ENCODE results near the gene HSF4.

HSF4 gene

DNA sequence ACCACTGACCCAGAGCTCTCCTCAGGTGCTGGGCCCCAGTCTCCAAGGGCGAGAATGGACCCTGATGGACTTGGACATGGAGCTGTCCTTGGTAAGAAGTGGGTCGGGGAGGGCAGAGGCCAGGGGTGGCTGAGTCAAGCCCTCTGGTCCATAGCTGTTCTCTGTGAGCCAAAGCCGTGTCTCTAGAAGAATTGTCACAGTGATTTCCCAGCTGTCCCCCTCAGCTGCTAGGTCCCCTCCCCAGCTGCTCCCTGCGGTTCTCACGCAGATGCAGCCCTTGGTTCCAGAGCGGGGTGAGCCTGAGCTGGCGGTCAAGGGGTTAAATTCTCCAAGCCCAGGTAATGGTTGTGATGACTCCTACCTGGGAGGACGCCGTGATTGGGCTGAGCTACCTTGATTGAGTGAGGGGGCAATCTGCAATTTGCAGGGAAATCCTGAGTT is 4.5 kb downstream of the HSF4 start:
- no peak for DNase-seq

DNA sequence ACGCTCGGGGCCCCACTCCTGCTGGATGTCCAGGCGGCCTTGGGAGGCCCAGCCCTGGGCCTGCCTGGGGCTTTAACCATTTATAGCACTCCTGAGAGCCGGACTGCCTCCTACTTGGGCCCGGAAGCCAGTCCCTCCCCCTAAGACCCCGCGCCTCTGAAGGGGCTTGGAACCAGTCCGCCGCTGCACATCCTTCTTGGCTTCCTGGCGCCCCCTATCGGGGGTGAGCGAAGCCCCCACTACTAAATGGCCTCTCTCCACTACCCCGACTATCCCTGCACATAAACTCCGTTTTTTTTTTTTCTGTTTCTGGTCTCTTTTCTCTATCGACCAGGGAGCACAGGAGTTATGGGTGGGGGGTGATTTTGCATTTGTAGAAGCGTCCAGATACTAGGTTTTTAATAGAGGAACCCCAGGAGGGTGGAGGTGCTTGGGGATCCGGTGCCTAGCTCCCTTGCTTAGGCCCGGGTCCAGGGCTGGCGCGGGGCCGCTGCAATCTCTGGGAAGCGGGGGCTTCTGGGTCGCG is 5.2 kb downstream of the HSF4 start:
- DNase-seq = peak; percentile 47

DNA sequence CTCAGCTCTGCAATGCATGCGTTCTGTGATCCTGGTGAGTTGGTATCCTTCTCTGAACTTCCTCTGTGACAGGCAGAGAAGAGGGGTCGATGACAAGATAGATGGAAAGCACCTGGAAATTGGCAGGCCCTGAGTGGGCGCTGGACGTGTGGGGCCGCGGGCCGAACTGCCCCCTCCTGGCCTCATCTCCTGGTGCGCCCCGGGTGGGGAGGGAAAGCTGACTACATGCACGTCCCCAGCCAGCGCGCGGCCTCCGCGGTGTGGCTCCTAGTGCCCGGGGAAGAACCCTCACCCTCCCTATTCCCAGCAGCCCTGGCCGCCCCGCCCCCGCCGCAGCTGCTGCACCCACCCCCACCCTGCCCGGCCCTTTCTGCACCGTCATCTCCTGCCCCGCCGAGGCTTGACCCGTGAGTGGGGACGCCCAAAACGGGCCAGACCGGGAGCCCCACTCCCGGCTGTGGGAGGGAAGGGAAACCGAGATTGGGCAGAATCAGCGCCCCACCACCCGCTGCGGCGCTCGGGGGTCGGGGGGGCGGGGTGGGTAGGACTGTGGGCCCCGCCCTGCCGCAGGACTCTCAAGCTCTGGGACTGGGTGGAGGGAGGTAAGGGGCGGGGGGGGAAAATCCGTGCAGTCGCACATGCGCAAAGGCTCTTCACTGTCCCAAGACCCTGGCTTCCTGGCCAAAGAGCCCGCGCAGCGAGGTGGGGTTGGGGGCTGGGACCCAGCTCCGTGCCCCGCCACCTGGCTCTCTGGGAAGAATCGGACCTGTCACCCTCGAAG is 5.8 kb downstream of the HSF4 start, which contains the start of gene NOL3:
NOL3 (plus strand) TSS at position 371 of the 781 bp plus-strand sequence.
- no peak for DNase-seq

DNA sequence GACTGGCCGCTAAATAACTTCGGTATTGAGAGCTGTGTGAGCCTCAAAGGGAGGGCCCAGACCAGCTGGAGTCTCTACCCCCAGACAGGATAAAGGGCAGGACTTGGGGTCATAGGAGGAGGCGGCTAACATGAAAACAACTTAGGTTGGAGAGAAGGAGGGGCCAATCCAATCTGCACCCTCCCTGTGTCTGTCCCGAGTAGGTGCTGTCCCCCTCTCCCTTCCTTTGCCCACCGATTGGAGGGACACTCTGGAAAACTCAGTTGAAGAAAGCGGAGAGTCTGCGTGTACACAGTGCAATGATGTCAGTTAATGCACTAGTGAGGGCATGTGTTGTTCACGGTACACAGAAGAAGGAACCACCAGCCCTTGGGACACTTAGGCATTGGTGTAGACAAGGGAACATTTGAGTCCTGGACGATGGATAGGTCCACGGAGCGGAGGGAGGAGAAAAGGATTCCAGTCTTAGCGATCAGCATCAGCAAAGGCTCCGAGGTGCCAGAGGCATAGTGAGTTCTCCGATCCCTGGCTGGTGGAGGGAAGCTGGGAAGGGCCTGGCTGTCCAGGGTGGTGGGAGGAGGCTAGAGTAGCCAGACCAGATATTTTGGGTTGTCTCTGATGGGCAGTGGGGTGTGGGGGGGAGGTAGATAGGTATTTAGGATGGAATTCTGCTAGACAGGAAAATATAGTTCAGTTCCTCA is 6.6 kb downstream of the HSF4 start:
- DNase-seq = no peak

DNA sequence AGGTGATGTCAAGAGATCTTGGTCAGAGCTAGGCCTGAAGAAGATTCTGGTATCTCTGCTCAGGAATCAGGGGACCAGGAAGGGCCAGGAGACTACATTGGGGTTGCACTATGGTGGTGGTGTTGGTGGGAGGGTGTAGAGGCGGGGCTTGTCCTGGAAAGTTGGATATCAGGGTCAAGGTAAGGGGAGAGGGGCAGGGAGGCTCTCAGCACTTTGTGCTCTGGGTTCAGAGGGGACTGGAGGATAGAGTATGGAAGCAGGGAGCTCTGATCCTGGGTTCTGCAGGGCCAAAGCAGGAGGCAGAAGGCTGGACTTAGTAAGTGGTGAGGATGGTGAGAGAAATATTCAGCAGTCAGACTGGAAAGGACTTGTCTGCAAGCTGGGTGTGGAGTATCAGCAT is 8.8 kb downstream of the HSF4 start:
- DNase-seq = no peak

DNA sequence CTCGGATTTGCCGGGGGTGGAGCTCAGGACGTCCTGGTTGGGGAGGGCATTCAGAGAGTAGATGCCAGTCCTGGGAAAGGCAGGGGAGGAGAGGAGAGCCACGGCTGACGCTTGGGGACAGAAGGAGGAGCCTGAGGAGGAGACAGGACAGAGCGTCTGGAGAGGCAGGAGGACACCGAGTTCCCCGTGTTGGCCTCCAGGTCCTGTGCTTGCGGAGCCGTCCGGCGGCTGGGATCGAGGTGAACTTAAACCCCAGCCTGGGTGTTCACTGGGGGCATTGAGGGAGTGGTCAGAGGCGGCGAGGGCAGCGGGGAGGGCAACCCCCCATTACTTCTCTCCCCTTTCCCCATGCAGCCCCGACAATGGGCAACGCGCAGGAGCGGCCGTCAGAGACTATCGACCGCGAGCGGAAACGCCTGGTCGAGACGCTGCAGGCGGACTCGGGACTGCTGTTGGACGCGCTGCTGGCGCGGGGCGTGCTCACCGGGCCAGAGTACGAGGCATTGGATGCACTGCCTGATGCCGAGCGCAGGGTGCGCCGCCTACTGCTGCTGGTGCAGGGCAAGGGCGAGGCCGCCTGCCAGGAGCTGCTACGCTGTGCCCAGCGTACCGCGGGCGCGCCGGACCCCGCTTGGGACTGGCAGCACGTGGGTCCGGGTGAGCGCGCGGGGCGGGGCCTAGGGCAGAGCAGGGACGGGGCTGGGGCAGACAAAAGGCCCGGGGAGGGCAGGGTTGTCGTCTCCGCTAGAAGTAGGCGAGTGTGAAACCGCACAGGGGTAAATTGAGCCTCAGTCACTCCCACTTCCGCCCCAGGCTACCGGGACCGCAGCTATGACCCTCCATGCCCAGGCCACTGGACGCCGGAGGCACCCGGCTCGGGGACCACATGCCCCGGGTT is 9.5 kb downstream of the HSF4 start:
- peak; percentile 59 for DNase-seq

DNA sequence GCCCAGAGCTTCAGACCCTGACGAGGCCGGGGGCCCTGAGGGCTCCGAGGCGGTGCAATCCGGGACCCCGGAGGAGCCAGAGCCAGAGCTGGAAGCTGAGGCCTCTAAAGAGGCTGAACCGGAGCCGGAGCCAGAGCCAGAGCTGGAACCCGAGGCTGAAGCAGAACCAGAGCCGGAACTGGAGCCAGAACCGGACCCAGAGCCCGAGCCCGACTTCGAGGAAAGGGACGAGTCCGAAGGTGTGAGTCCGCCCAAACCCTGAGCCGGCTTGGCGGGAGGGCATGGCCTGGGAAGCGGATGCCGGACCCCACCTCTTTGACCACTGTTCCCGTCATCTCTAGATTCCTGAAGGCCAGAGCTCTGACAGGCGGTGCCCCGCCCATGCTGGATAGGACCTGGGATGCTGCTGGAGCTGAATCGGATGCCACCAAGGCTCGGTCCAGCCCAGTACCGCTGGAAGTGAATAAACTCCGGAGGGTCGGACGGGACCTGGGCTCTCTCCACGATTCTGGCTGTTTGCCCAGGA is 10.2 kb downstream of the HSF4 start:
- no peak for DNase-seq

DNA sequence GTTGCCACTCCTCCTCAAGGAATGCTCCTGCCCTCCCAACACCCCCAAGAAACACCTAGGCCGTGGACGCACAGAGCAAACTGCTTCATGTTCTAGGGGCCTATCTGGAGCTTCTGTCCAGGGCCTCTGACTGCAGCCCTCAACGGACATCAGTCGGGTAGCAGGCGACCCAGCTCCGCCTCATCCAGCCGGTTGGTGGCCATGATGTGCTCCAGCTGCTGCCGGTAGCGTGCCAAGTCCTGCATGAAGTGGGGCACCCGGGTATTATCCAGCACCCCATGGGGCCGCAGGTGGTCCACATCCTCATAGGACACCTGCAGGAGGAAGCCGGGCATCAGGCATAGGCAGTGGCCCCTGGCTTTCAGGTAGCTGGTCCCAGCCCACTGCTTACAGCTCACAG is 12.1 kb downstream of the HSF4 start:
- DNase-seq = no peak

DNA sequence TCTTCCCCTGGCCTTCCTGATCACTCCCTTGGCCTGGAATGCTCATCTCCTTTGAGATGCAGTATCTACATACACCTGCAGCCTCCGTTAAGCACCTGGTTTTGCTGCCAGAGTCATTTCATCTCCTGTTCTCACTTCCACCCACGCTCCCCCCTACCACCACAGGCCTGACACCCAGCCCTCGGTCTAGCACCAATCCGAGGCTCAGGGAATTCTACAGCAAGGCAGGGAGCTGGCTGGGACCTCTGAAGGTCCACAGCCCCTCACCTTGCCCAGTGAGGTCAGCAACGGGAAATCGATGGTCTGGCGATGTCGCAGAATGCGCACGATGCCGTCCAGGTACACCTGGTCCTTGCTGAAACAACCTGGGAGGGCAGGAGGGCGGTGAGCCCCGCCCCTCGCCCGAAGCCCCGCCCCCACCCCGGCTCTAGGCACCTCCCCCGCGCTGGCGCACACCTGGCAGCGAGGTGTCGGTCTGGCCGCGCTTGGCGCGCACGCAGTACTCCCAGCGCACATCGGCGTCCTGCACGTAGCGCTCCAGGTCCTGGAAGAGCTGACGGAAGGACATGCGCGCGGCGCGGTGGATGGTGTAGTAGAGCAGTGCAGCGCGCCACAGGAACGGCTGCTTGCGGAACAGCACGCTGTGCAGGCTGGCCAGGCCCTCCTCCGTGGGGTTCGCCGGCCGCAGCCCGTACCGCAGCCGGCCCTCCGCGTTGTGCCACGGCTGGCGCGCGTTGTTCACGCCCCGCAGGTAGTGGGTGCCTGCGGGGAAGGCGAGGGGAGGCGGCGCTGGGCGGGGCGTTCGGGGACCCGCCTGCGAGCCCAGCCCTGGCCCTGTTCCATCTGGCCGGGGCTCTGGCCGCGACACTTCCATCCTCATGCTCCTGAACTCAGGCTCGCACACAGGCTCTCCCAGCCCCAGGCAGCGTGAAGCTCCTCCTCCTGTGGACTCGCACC is 13.5 kb downstream of the HSF4 start:
- DNase-seq = peak; percentile 57

DNA sequence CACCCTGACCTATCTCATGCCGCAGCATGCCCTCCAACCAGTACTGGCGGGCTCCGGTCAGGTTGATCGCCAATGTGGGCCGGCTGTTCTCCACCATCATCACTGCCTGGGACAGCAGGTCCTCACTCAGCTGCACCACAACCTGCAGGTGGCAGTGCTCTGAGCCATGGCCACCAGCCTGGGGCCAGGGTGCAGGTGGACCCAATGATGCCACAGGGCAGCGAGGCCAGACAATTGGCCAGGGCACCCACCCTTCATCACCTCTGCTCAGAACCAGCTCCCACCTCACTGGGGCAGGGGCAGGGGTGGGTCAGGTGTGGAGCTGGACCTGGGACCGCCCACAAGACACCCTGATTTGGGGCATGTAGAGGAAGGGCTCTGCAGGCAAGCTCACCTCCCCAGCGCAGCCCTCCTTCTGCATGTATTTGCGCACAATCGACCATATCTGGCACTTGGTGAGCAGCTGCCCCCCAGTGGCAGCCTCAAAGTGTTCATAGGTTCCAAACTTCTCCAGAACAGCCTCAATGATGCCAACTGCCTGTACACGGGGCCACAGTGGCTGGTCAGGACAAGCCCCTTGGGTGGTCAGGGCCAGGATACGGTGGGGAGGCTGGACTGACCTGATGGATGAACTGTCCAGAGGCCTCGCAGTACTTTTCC is 15.0 kb downstream of the HSF4 start:
- no peak for DNase-seq

DNA sequence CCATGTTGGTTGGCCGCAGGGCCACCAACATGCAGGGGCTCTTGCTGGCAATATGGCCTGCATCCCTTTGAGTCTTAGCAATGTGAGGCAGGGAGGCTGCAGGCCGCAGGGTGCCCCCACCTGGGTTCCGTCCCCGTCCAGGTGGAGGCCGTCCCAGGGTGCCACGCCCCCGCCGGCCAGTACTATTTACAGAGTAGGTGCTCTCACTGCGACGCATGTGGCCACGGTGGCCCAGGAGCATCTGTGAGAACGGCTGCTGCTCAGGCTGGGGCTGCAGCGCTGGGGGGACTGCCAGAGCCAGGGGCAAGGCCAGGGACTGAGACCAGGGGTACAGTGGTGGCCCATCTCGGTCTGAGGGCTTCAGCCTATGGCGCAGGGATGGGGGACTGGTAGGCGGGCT is 15.6 kb downstream of the HSF4 start:
- no peak for DNase-seq

DNA sequence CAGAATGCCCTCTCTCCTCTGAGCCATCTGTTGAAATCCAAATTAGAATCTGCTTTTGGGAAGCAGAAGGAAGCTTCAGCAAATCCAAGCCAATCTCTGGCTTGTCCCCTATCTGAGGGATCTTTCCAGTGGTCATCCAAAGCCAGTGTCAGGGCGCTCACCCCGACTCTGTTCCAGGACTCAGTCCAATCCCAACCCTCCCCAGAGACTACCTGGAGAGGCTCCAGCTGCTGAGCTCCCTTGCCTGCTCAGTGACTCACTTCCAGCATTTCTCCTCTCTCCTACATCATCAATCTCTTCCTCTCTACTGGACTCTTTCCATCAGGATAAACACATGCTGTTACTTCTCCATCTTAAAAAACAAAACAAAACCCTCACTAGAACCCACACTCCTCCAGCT is 16.8 kb downstream of the HSF4 start:
- DNase-seq = no peak

DNA sequence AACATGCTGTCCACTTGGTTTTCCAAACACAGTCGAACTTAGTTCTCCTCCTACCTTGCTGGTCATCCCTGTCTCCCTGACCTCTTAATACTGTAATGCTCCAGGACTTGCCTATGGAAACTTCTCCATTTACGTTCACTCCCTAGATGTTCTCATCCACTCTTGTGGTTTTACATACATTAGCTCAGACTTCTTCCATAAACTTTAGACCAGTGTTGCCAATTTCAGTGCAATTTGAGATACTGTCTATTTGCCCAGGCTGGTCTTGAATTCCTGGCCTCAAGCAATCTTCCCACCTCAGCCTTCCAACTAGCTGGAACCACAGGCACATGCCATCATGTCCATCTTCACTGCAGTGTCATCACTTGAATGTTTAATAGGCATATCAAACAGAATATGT is 17.7 kb downstream of the HSF4 start:
- no peak for DNase-seq

DNA sequence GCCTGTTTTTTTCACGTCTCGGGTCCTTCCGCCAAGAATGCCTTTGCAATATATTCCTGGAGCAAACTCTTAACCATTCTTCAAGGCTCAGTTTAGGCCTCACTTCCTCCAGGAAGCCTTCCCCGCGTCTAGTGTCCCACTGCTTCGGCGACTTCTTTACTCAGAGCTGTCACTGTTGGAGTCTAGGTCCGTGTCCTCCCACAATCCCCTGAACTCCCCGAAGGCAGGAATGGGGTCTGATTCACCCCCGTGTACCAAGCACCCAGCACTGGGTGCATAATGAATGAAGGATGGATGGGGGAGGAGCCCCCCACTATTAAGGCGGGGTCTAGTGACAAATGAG is 18.7 kb downstream of the HSF4 start:
- no peak for DNase-seq

DNA sequence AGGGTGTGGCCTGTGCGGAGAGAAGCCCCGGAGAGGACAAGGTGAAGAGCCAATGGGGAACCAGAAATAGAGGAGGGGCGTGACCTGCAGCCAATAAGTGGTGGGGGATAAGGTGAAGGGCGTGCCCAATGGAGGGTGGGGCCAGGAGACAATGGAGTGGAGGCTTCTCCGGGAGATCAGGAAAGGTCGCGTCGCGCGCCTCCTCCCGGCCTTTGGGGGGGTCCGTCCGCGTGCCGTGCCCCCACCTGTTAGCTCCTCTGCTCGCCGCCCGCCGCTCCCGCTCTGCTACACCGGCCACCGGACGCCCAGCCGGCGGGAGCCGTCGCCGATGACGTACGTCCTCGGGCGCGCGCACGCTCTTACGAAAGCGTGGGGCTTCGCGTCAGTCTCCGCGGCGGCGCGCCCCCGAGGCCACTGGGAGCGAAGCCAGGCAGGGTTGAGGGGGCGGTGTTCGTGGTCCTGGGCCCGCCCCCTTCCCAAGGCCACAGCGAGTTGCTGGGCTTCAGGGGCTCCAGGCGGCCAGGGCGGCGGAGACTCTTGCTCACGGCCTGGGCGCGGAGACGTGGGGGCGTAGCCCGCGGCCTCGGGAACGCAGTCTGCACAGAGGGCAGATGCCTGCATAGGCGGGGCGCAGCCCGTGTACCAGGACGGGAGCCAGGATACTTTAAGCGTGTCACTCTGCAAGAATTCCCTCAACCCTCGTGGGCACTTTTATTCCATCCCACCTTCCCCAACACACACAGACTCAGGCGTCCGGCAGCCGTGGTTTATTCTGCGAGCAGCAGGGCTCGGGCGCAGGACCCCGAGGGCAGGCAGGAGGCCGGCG is 19.3 kb downstream of the HSF4 start, which contains the start of gene MATCAP1:
MATCAP1 (minus strand) TSS at position 337 of the 826 bp plus-strand sequence. CDS start 3,353 bp downstream, outside the sequence.
- peak; percentile 94 for DNase-seq

DNA sequence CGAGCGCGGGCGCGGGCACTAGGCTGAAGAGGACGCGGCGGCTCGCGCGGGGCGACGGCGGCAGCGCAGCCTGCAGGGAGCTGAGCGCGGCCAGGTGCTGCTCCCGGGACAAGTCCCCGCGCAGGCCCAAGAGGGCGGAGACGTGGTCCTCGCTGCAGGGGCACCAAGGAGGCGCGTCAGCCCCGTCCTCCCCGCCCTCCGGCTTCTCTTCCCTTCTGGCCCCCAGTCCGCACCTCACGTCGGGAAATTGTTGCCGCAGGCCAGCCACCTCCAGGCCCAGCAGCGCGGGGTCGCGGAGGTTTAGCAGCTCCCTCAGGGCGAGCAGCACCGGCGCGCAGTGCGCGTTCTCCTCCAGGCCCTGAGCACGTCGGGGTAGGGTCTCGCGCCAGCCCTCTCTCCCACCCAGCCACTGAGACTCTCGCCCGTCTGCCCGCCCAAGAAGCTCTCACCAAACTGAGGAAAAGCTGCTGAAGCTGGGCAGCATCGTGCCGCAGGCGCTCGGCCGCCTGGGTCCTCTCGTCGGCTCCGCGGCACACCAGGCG is 20.0 kb downstream of the HSF4 start:
- DNase-seq = no peak

DNA sequence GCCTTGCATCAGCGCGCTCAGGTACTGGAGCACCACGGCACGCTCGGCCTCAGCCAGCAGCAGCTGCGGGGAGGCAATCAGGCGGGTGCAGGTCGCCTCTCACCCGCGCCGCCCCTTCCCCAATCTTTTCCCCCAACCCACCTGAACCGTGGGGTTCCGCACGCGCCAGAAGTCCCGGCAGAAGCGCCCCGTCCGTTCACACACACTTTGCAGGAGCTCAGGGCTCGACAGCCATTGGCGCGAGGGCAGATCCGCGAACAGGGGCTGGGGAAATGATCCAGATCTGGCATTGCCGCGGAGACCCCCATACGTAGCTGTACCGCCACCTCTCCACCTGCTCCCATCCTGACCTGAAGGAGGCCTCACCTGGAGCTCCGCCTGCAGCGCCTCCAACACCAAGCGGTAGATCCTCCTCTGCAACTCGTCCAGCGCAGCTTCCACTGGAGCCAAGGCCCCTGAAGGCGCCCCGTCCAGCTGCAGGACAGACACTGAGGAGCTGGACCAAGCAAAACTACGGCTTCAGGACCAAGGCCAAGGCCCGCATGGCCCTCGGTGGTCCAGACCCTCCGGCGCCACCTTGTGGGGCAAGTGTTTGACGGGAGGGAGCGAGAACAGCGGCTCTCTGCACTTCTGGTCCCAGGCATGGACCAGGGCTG is 20.6 kb downstream of the HSF4 start:
- peak; percentile 85 for DNase-seq

DNA sequence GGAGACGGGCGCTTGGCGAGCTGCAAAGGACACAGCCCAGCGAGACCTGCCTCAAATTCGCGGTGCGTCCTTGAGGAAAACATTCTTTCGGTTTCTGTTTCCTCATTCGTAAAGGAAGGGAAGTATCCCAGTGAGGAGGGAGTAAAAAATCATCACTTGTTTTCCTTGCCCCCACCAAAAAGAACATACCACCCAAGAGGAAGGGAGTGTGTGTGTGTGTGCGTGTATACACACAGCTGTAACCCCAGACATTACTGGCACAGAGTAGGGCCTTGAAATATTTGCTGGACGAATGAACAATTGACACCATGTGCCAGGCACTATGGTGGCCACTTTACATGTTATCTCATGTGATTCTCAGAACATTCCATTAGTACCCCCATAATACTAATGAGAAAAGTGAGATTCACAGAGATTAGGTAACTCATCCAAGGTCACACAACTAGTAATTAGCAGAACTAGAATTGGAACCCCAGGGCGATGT is 21.1 kb downstream of the HSF4 start:
- no peak for DNase-seq

DNA sequence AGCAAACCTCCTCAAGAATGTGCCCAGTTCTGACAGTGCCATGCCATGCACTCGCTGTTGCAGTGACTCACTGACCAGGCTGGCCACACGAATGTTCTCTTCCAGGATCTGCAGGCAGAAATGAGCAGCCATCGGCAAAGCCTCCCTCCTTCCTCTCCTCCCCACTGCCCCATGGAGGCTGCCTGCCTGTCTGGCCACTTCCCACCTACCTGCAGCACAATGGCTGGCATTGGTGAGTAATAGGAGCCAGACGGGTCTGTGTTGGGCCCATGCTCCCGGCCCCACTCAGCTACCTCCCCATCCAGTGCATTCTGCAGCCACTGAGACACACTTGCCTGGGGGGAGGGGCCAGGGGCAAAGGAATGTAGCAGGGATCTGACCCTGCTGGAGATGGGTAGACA is 22.0 kb downstream of the HSF4 start:
- no peak for DNase-seq
